Suprapubic skin (tissue), 4 donors: ENCODE measurements around the gene ATE1.

Experiments
- POLR2A ChIP-seq, 2 donors: fragments of 450-650 bp; IDR thresholded peaks; one replicate each; pipeline ENCODE4 v1.6.1; 2017; ENCODE audit warnings: antibody characterized with exemption in 2 of 2, mild to moderate bottlenecking in 2 of 2, moderate library complexity in 2 of 2
- POLR2AphosphoS5 ChIP-seq, 3 donors: sonication (generic); formaldehyde crosslinking; IDR thresholded peaks; one replicate each; pipeline ENCODE4 v1.6.1; 2017; ENCODE audit warnings: antibody characterized with exemption in 3 of 3
- TF ChIP-seq, protein P1 (sequence below), 2 donors: fragments of 200-600 bp in 1 of 2; fragments of 450-650 bp in 1 of 2; sonication (generic) in 1 of 2; IDR thresholded peaks; one replicate each; pipeline ENCODE4 v1.5.1; 2016 to 2019; ENCODE audit warnings: antibody characterized with exemption in 2 of 2, mild to moderate bottlenecking in 1 of 2, moderate library complexity in 1 of 2

DNA sequence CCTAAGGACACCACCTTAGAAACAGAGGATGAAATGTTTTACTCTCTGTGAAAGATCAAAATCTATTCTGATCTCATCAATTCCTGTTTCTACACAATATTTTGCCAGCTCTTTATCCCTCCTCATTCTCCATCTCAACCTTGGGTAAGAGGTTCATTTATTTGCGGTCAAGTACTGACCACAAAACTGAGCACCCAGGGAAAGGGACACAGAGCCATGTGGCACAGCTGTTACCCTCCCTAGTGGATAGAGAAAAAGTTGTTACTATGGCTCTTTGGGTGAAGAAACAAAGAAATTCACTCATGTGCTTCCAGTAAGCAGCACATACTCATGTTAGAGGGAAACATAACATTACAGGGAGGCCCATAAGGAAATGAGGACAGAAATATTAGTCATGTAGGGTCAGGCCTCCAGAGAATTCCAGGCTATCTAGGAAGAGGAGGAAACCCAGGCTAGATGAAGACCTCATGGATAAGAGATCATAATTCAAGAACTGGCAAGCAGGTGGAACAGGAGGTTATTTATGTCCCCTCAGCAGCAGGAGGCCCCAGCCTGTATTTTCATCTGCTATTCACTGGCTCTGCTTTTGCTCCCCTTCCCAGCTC is 114.5 kb downstream of the ATE1 start:
- TF ChIP-seq, protein P1, sequence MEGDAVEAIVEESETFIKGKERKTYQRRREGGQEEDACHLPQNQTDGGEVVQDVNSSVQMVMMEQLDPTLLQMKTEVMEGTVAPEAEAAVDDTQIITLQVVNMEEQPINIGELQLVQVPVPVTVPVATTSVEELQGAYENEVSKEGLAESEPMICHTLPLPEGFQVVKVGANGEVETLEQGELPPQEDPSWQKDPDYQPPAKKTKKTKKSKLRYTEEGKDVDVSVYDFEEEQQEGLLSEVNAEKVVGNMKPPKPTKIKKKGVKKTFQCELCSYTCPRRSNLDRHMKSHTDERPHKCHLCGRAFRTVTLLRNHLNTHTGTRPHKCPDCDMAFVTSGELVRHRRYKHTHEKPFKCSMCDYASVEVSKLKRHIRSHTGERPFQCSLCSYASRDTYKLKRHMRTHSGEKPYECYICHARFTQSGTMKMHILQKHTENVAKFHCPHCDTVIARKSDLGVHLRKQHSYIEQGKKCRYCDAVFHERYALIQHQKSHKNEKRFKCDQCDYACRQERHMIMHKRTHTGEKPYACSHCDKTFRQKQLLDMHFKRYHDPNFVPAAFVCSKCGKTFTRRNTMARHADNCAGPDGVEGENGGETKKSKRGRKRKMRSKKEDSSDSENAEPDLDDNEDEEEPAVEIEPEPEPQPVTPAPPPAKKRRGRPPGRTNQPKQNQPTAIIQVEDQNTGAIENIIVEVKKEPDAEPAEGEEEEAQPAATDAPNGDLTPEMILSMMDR (IDR thresholded peaks at IDR 0.05) = no peak
- no peak for TF ChIP-seq POLR2AphosphoS5 (IDR thresholded peaks at IDR 0.05)
- no peak for TF ChIP-seq POLR2A (IDR thresholded peaks at IDR 0.05)
